ENCODE measurements around the gene HCN2.

- TF ChIP-seq, protein P1, sequence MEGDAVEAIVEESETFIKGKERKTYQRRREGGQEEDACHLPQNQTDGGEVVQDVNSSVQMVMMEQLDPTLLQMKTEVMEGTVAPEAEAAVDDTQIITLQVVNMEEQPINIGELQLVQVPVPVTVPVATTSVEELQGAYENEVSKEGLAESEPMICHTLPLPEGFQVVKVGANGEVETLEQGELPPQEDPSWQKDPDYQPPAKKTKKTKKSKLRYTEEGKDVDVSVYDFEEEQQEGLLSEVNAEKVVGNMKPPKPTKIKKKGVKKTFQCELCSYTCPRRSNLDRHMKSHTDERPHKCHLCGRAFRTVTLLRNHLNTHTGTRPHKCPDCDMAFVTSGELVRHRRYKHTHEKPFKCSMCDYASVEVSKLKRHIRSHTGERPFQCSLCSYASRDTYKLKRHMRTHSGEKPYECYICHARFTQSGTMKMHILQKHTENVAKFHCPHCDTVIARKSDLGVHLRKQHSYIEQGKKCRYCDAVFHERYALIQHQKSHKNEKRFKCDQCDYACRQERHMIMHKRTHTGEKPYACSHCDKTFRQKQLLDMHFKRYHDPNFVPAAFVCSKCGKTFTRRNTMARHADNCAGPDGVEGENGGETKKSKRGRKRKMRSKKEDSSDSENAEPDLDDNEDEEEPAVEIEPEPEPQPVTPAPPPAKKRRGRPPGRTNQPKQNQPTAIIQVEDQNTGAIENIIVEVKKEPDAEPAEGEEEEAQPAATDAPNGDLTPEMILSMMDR (IDR thresholded peaks at IDR 0.05): no peak
- no peak for TF ChIP-seq POLR2A (IDR thresholded peaks at IDR 0.05)
Measured at GRCh38 chr19:601790-602189, 12.1 kb downstream of the HCN2 start.

Measured in breast epithelium (tissue), 3 donors.